OCI-LY1 (cell line): ENCODE results near the gene COX14.

Source experiments
- H2AFZ ChIP-seq: fragments of 200-600 bp; sonication (generic), shearing (Covaris generic); 2 replicates; pipeline ENCODE4 v1.6.0; 2014; ENCODE audit warnings: antibody characterized with exemption, mild to moderate bottlenecking, low read length
- H3F3A ChIP-seq: fragments of 200-600 bp; sonication (generic), shearing (Covaris generic); 2 replicates; pipeline ENCODE4 v1.6.0; 2014; ENCODE audit warnings: mild to moderate bottlenecking, antibody characterized with exemption, low read length, moderate library complexity; ENCODE audit not compliant: insufficient read depth
- H3K27ac ChIP-seq: fragments of 200-600 bp; sonication (generic); 2 replicates; pipeline ENCODE4 v1.5.1; 2014; ENCODE audit warnings: low read length, mixed run types, mild to moderate bottlenecking, low read depth; ENCODE audit not compliant: poor library complexity, severe bottlenecking
- H3K27me3 ChIP-seq: fragments of 200-600 bp; sonication (generic); 2 replicates; pipeline ENCODE4 v1.6.0; 2014; ENCODE audit warnings: antibody characterized with exemption, mild to moderate bottlenecking, low read length, moderate library complexity; ENCODE audit not compliant: insufficient read depth
- H3K36me3 ChIP-seq: fragments of 200-600 bp; sonication (generic); 2 replicates; pipeline ENCODE4 v1.6.1; 2014; ENCODE audit warnings: mild to moderate bottlenecking, antibody characterized with exemption, low read length, moderate library complexity, mixed read lengths; ENCODE audit not compliant: insufficient read depth
- H3K4me1 ChIP-seq: fragments of 200-600 bp; sonication (generic); 2 replicates; pipeline ENCODE4 v1.5.1; 2014; ENCODE audit warnings: mild to moderate bottlenecking, low read length, moderate library complexity; ENCODE audit not compliant: insufficient read depth, severe bottlenecking
- H3K4me2 ChIP-seq: fragments of 200-600 bp; sonication (generic), shearing (Covaris generic); 2 replicates; pipeline ENCODE4 v1.6.1; 2014; ENCODE audit warnings: low read length
- H3K4me3 ChIP-seq: fragments of 200-600 bp; sonication (generic); 2 replicates; pipeline ENCODE4 v1.5.1; 2014; ENCODE audit warnings: low read length, low read depth, mild to moderate bottlenecking, mixed read lengths; ENCODE audit not compliant: poor library complexity, severe bottlenecking
- H3K79me2 ChIP-seq: fragments of 200-600 bp; shearing (Covaris generic); 2 replicates; pipeline ENCODE4 v1.6.1; 2016; ENCODE audit warnings: mixed run types, low read length, mixed read lengths; ENCODE audit not compliant: insufficient read depth
- H3K9ac ChIP-seq: fragments of 200-600 bp; sonication (generic), shearing (Covaris generic); 2 replicates; pipeline ENCODE4 v1.6.1; 2014; ENCODE audit warnings: mild to moderate bottlenecking, low read length, mixed read lengths
- H3K9me2 ChIP-seq: fragments of 200-600 bp; sonication (generic), shearing (Covaris generic); 2 replicates; pipeline ENCODE4 v1.6.1; 2014; ENCODE audit warnings: low read depth, mild to moderate bottlenecking, low read length, mixed read lengths
- H3K9me3 ChIP-seq: fragments of 200-600 bp; shearing (Covaris generic); 2 replicates; pipeline ENCODE4 v1.6.1; 2014; ENCODE audit warnings: low read length, mixed read lengths
- H4K20me1 ChIP-seq: fragments of 200-600 bp; sonication (generic), shearing (Covaris generic); 2 replicates; pipeline ENCODE4 v1.6.0; 2016; ENCODE audit warnings: mild to moderate bottlenecking, low read length; ENCODE audit not compliant: insufficient read depth
- CTCF ChIP-seq: fragments of 200-600 bp; sonication (generic), shearing (Covaris generic); IDR thresholded peaks from 2 replicates; pipeline ENCODE4 v1.5.1; 2017; ENCODE audit warnings: mild to moderate bottlenecking, antibody characterized with exemption, low read length, moderate library complexity, mixed read lengths
- EZH2 ChIP-seq: fragments of 200-600 bp; sonication (generic), shearing (Covaris generic); IDR thresholded peaks from 2 replicates; pipeline ENCODE4 v1.8.0; 2017; ENCODE audit warnings: borderline replicate concordance, mixed run types, mild to moderate bottlenecking, antibody characterized with exemption, low read length, moderate library complexity, mixed read lengths

Gene COX14

GRCh38 chr12:50087151-50087550 lies 24.9 kb upstream of the COX14 start:
- peaks cover 49% of the 10 kb centered on the region for H3K36me3 ChIP-seq
- H3K9ac ChIP-seq: no peak overlapping the region
- TF ChIP-seq EZH2 (no peak), CTCF (no peak)
- H3K9me3 ChIP-seq: no peaks in the 10 kb centered on the region
- no peaks in the 10 kb centered on the region for H3K9me2 ChIP-seq
- no peak overlapping the region for H3K27ac ChIP-seq
- no peak overlapping the region for H3K4me3 ChIP-seq
- H3K27me3 ChIP-seq: no peaks in the 10 kb centered on the region
- H4K20me1 ChIP-seq: no peaks in the 10 kb centered on the region
- H3K79me2 ChIP-seq: no peaks in the 10 kb centered on the region
- H3K4me2 ChIP-seq: no peak overlapping the region
- no peaks in the 10 kb centered on the region for H3F3A ChIP-seq
- H2AFZ ChIP-seq: no peak overlapping the region
- peaks cover 10% of the 10 kb centered on the region for H3K4me1 ChIP-seq

GRCh38 chr12:50087995-50088394 lies 24.0 kb upstream of the COX14 start:
- H3K4me2 ChIP-seq: no peak overlapping the region
- no peaks in the 10 kb centered on the region for H3K9me2 ChIP-seq
- H3K9me3 ChIP-seq: no peaks in the 10 kb centered on the region
- no peak for TF ChIP-seq EZH2
- TF ChIP-seq CTCF: no peak
- H2AFZ ChIP-seq: no peak overlapping the region
- H3K9ac ChIP-seq: no peak overlapping the region
- H3K4me3 ChIP-seq: no peak overlapping the region
- no peaks in the 10 kb centered on the region for H3K79me2 ChIP-seq
- peaks cover 56% of the 10 kb centered on the region for H3K36me3 ChIP-seq
- H3F3A ChIP-seq: no peaks in the 10 kb centered on the region
- no peaks in the 10 kb centered on the region for H4K20me1 ChIP-seq
- H3K4me1 ChIP-seq: peaks cover 10% of the 10 kb centered on the region
- peak overlapping the region; percentile 37 for H3K27ac ChIP-seq
- no peaks in the 10 kb centered on the region for H3K27me3 ChIP-seq

- Histone ChIP-seq H3K4me3 (no peak overlapping the region), H2AFZ (no peak overlapping the region), H3K27ac (peak overlapping the region; percentile 37), H3K4me1 (peaks cover 10% of the 10 kb centered on the region), H3K79me2 (no peaks in the 10 kb centered on the region), H3K9me3 (no peaks in the 10 kb centered on the region), H4K20me1 (no peaks in the 10 kb centered on the region), H3K4me2 (no peak overlapping the region), H3K9me2 (no peaks in the 10 kb centered on the region), H3K27me3 (no peaks in the 10 kb centered on the region), H3K36me3 (peaks cover 61% of the 10 kb centered on the region), H3F3A (no peaks in the 10 kb centered on the region), H3K9ac (no peak overlapping the region)
- TF ChIP-seq EZH2 (no peak), CTCF (peak; percentile 93)
These were observed 23.3 kb upstream of the COX14 start for GRCh38 chr12:50088577-50089335.
